Suprapubic skin (tissue), 3 donors: Measurements from ENCODE around the gene PXDC1.
A peak's percentile ranks its signal among the peaks of the same experiment; 100 is the strongest.

ENCODE experiments used
- POLR2A ChIP-seq, 2 donors: fragments of 450-650 bp; IDR thresholded peaks; one replicate each; pipeline ENCODE4 v1.6.1; 2017; ENCODE audit warnings: antibody characterized with exemption in 2 of 2, mild to moderate bottlenecking in 2 of 2, moderate library complexity in 2 of 2
- TF ChIP-seq, protein P1 (sequence below), 2 donors: fragments of 200-600 bp in 1 of 2; fragments of 450-650 bp in 1 of 2; sonication (generic) in 1 of 2; IDR thresholded peaks; one replicate each; pipeline ENCODE4 v1.5.1; 2016 to 2019; ENCODE audit warnings: antibody characterized with exemption in 2 of 2, mild to moderate bottlenecking in 1 of 2, moderate library complexity in 1 of 2

- TF ChIP-seq, protein P1, sequence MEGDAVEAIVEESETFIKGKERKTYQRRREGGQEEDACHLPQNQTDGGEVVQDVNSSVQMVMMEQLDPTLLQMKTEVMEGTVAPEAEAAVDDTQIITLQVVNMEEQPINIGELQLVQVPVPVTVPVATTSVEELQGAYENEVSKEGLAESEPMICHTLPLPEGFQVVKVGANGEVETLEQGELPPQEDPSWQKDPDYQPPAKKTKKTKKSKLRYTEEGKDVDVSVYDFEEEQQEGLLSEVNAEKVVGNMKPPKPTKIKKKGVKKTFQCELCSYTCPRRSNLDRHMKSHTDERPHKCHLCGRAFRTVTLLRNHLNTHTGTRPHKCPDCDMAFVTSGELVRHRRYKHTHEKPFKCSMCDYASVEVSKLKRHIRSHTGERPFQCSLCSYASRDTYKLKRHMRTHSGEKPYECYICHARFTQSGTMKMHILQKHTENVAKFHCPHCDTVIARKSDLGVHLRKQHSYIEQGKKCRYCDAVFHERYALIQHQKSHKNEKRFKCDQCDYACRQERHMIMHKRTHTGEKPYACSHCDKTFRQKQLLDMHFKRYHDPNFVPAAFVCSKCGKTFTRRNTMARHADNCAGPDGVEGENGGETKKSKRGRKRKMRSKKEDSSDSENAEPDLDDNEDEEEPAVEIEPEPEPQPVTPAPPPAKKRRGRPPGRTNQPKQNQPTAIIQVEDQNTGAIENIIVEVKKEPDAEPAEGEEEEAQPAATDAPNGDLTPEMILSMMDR (IDR thresholded peaks at IDR 0.05), result peak; percentile 52 to 84
- TF ChIP-seq POLR2A (IDR thresholded peaks at IDR 0.05), result no peak
Observed at GRCh38 chr6:3732345-3733141, 19.0 kb downstream of the PXDC1 start.
